ENCODE measurements around the gene BARX2.

Gene BARX2

DNA sequence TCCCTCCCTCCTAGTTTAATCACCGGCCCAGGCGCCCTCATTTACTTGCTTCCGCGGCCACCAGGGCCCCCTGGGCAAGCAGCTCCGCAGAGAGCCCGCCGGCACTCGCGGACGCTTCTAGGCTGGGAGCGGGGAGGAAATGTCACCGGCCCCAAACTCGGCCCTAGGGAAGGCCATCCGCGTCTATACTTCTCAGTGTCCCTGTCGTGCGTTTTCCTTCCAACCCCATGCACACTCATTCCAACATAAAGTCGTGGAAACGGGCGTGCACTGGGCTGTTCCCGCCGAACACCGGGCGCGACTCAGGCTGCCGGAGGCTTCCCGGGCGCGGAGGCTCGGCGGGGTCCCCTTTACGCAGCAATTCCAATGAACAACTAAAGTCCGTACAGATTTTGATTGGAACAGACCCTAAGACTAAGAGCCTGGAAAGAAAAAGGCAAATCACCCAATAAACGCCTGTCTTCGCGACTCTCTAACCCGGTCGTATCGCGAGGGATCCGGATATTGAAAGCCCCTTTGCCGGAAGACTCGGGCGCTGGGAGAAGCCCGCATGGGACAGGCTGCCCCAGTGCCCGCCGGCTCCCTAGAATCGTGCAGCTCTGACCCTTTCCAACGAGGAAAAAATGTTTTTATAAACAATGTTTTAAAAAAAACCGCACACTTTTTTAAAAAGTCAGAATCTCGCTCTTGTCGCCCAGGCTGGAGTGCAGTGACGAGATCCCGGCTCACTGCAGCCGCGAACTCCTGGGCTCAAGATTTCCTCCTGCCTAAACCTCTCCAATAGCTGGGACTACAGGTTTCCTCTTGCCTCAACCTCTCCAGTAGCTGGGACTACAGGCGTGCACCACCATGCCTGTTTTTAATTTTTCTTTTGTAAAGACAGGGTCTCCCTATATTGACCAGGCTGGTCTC lies 1.3 kb upstream of the BARX2 start:
- no peak for DNase-seq (ENCODE audit: low spot score)

GRCh38 chr11:129374993-129375750 lies 476 bp upstream of the BARX2 start:
- peak; percentile 10 for DNase-seq (ENCODE audit: low spot score)

GRCh38 chr11:129376658-129377341 lies 1.2 kb downstream of the BARX2 start:
- DNase-seq (ENCODE audit: low spot score) = no peak

DNA sequence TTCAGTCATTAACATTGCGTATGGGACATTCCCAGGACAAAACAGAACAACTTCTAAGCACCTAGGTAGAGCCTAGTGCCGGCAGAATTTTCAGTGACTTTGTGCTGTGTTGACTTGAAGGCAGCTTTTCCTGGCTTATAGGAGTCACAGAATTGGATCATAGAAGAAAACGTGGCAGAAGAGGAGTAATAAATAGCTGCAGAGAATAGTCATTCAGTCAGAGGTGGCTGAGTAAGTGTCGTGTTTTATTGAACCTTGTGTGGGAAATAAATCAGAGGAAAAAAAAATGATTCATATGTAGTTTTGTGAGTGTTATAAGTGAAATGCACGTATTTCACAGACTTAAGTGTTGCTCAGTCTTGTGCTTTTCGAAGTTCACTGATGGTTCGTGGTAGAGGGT lies 2.1 kb downstream of the BARX2 start:
- DNase-seq (ENCODE audit: low spot score) = no peak

DNA sequence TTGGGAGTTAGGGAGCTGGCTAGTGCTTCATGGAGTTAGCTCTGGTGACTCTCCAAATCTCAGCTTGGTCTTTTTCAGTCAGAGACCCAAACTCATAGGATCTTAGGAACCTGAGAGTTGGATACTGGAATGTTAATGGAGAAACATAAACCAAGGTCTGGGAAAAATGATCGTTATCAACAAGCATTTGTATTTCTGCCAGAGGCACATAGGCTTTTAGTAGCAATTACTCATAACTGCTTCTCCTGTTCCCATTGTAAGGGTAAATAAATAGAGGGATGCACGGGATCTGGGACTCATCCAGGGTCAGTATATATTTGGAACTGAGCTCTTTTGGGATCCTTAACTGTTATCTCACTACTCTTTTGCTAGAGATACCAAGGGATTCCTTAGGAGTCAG lies 4.8 kb downstream of the BARX2 start:
- DNase-seq (ENCODE audit: low spot score) = no peak

- DNase-seq (ENCODE audit: low spot score) = no peak
These were observed 6.9 kb downstream of the BARX2 start for GRCh38 chr11:129382583-129382982.

- no peak for DNase-seq (ENCODE audit: low spot score)
These were observed 7.4 kb downstream of the BARX2 start for GRCh38 chr11:129383060-129383459.

- no peak for DNase-seq (ENCODE audit: low spot score)
These were observed 7.9 kb downstream of the BARX2 start for GRCh38 chr11:129383502-129383901.

DNA sequence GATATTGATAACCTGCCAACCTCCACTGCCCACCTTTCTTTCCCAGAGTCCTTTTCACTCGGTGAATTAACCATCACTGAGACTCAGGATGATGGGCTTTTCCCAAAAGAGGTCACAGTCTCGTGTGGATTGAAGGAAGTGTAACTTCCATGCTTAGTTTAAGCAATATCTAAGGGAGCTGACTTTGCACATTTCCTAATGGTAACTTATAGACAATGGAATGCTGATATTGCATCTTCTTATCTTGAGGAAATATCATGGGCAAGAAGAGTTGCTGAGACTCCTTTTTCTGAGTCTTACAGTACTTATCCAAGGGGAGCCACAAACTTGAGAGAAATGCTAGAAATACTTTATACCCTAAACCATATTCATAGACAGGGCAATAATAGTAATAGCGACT lies 8.8 kb downstream of the BARX2 start:
- DNase-seq (ENCODE audit: low spot score) = no peak

- no peak for DNase-seq (ENCODE audit: low spot score)
These were observed 10.2 kb downstream of the BARX2 start for GRCh38 chr11:129385801-129386200.

GRCh38 chr11:129386795-129387397 lies 11.2 kb downstream of the BARX2 start:
- DNase-seq (ENCODE audit: low spot score) = no peak

- DNase-seq (ENCODE audit: low spot score) = no peak
These were observed 11.8 kb downstream of the BARX2 start for GRCh38 chr11:129387434-129387833.

- no peak for DNase-seq (ENCODE audit: low spot score)
These were observed 13.2 kb downstream of the BARX2 start for GRCh38 chr11:129388824-129389223.

DNA sequence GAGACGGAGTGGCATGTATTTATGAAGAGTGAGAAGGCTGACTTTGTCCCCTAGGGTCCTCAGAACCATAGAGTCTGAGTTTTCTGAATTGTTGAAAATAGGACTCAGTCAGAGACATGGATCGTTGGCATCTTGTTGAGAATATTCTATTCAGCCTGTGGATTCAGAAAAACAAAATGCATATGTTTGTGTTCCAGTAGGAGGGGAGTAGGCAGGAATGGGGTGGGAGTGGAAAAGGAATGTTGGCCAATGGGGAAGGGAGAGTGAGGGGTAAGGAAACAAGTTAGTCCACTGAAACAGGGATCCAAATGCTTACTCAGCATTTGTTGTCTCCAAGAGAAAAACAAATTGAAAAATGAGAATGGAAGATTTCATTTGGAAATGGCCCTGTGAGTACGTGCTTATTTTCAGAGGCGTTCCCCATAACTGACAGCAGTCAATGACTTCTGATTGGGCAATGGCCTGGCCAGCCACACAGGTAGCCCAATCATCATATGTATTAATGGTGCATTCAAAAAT lies 14.7 kb downstream of the BARX2 start:
- no peak for DNase-seq (ENCODE audit: low spot score)

GRCh38 chr11:129391360-129391759 lies 15.7 kb downstream of the BARX2 start:
- no peak for DNase-seq (ENCODE audit: low spot score)

GRCh38 chr11:129391821-129392220 lies 16.2 kb downstream of the BARX2 start:
- DNase-seq (ENCODE audit: low spot score) = no peak

DNA sequence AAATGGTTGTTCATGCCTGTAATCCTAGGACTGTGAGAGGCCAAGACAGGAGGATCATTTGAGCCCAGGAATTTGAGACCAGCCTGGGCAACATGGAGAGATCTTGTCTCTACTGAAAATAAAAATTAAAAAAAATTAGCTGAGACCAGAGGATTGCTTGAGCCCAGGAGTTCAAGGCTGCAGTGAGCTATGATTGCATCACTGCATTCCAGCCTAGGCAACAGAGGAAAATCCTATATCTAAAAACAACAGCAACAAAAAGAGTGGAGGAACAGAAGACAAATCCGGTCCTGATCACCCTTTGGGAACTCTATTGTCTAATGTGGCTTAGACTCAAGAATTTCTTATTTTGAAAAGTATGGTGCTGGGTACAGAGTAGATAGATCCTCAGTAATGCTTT lies 17.3 kb downstream of the BARX2 start:
- DNase-seq (ENCODE audit: low spot score) = no peak

- no peak for DNase-seq (ENCODE audit: low spot score)
These were observed 19.1 kb downstream of the BARX2 start for GRCh38 chr11:129394709-129395108.

DNA sequence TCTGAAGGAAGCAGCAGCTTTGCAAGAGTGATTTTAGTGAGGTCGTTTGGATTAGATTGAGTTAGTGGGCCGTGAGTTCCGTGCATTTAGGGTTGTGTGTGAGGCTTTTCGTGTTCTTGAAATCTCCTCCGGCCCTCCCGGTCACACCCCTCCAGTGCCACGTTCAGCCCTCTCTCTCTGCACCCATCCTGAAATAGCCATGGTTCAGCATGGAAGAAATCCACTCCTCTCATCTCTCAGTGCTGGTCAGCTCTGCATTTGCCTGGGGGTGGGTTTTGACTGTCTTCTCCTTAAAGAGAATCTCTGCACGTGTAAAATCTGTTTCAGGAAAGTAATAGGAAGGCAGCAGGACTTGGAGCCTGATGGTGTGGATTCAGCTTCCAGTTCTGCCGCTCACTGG lies 19.8 kb downstream of the BARX2 start:
- DNase-seq (ENCODE audit: low spot score) = no peak

- no peak for DNase-seq (ENCODE audit: low spot score)
These were observed 20.2 kb downstream of the BARX2 start for GRCh38 chr11:129395883-129396282.

GRCh38 chr11:129396454-129396853 lies 20.8 kb downstream of the BARX2 start:
- DNase-seq (ENCODE audit: low spot score) = no peak
